SK-N-SH (cell line): ENCODE data around the gene HDGFL3. TPM values are rescaled to one million over a fixed set of nuclear protein-coding genes. Genes with fewer than 3 reads are reported as not detected.

Experiments
- CTCF ChIA-PET: fragments of 300-600, 350-600 bp; formaldehyde crosslinking; extraction: SDS; loops from one replicate; lab custom pipeline; 2021; lab: Yijun Ruan, JAX
- POLR2A ChIA-PET: fragments of 350-600 bp; sonication (Branson Sonifier 250); formaldehyde crosslinking; extraction: SDS; loops from one replicate; lab custom pipeline; 2020; ENCODE audit warnings: antibody characterized with exemption, inconsistent platforms; lab: Yijun Ruan, JAX
- DNase-seq: peaks from one replicate; pipeline ENCODE4 v3.0.0; 2012
- H2AFZ ChIP-seq: fragments of 200-600 bp; sonication (generic); 2 replicates; pipeline ENCODE4 v1.8.1; 2016; ENCODE audit warnings: antibody characterized with exemption, mild to moderate bottlenecking, low read depth
- H3F3A ChIP-seq: fragments of 200-600 bp; sonication (generic); replicated peaks from 2 replicates; pipeline ENCODE3; 2016; ENCODE audit warnings: antibody characterized with exemption, mild to moderate bottlenecking; ENCODE audit not compliant: insufficient read depth
- H3K27ac ChIP-seq, 2 experiments: fragments of 200-500 bp in 1 of 2; fragments of 200-600 bp in 1 of 2; sonication (Bioruptor generic) in 1 of 2; sonication (generic), shearing (Covaris generic) in 1 of 2; 2 replicates each; pipeline versions ENCODE4 v1.5.1 to v1.6.1; 2014 to 2016; ENCODE audit warnings: low read depth in 2 of 2, inconsistent platforms in 1 of 2, low read length in 1 of 2, mild to moderate bottlenecking in 1 of 2, mixed read lengths in 1 of 2
- H3K27me3 ChIP-seq: fragments of 200-600 bp; sonication (generic), shearing (Covaris generic); 2 replicates; pipeline ENCODE4 v1.6.1; 2016; ENCODE audit warnings: mixed run types; ENCODE audit not compliant: insufficient read depth
- H3K36me3 ChIP-seq, 2 experiments: fragments of 200-500 bp in 1 of 2; fragments of 200-600 bp in 1 of 2; sonication (Bioruptor generic) in 1 of 2; sonication (generic) in 1 of 2; replicated peaks in 1 of 2; 2 replicates each; pipeline versions ENCODE3 to v1.5.1; 2014 to 2016; ENCODE audit warnings: low read length in 1 of 2, mild to moderate bottlenecking in 1 of 2; ENCODE audit not compliant: insufficient read depth in 2 of 2, control insufficient read depth in 1 of 2
- H3K4me1 ChIP-seq, 2 experiments: fragments of 200-500 bp in 1 of 2; fragments of 200-600 bp in 1 of 2; sonication (Bioruptor generic) in 1 of 2; sonication (generic), shearing (Covaris generic) in 1 of 2; 2 replicates each; pipeline versions ENCODE4 v1.5.1 to v1.6.1; 2014 to 2016; ENCODE audit warnings: low read depth in 1 of 2, low read length in 1 of 2, mixed run types in 1 of 2; ENCODE audit not compliant: insufficient read depth in 2 of 2, control insufficient read depth in 1 of 2
- H3K4me2 ChIP-seq: fragments of 200-600 bp; sonication (generic), shearing (Covaris generic); 2 replicates; pipeline ENCODE4 v1.6.1; 2017; ENCODE audit warnings: mixed run types
- H3K4me3 ChIP-seq, 2 experiments: fragments of 200-500 bp in 1 of 2; fragments of 200-600 bp in 1 of 2; sonication (Bioruptor generic) in 1 of 2; sonication (generic), shearing (Covaris generic) in 1 of 2; 2 replicates each; pipeline versions ENCODE4 v1.5.1 to v1.8.1; 2014 to 2016; ENCODE audit warnings: low read depth in 2 of 2, inconsistent platforms in 1 of 2, low read length in 1 of 2, mild to moderate bottlenecking in 1 of 2, mixed read lengths in 1 of 2, moderate library complexity in 1 of 2
- H3K79me2 ChIP-seq: fragments of 200-600 bp; sonication (generic); 2 replicates; pipeline ENCODE4 v1.8.1; 2017; ENCODE audit warnings: mild to moderate bottlenecking; ENCODE audit not compliant: insufficient read depth
- H3K9ac ChIP-seq: fragments of 200-600 bp; sonication (generic); 2 replicates; pipeline ENCODE4 v1.6.1; 2017; ENCODE audit warnings: mixed run types
- H3K9me2 ChIP-seq: fragments of 200-600 bp; sonication (generic); 2 replicates; pipeline ENCODE4 v1.6.1; 2017; ENCODE audit warnings: mixed run types
- H3K9me3 ChIP-seq: fragments of 200-600 bp; sonication (generic); 2 replicates; pipeline ENCODE4 v1.6.1; 2017; ENCODE audit warnings: mixed run types, mild to moderate bottlenecking, moderate library complexity
- H4K20me1 ChIP-seq: fragments of 200-600 bp; sonication (generic); 2 replicates; pipeline ENCODE4 v1.6.1; 2017; ENCODE audit warnings: mild to moderate bottlenecking, mixed run types; ENCODE audit not compliant: insufficient read depth
- NRF1 ChIP-seq: IDR thresholded peaks from 2 replicates; pipeline ENCODE4 v1.6.1; 2012; ENCODE audit warnings: low read depth, mild to moderate bottlenecking, low read length
- RAD21 ChIP-seq: IDR thresholded peaks from 2 replicates; pipeline ENCODE4 v1.6.1; 2012; ENCODE audit warnings: mild to moderate bottlenecking, low read length
- RXRA ChIP-seq: IDR thresholded peaks from 2 replicates; pipeline ENCODE4 v1.4.0; 2012; ENCODE audit warnings: low read depth, mild to moderate bottlenecking, borderline replicate concordance
- SMC3 ChIP-seq: IDR thresholded peaks from 2 replicates; pipeline ENCODE4 v1.6.1; 2012; ENCODE audit warnings: low read depth, low read length, improper control_type of control experiment
- TAF1 ChIP-seq: IDR thresholded peaks from 2 replicates; pipeline ENCODE4 v1.6.1; 2012; ENCODE audit warnings: low read depth, mild to moderate bottlenecking, low read length, moderate library complexity, borderline replicate concordance
- TEAD4 ChIP-seq: IDR thresholded peaks from 2 replicates; pipeline ENCODE4 v1.4.0; 2012; ENCODE audit warnings: mild to moderate bottlenecking, borderline replicate concordance; ENCODE audit not compliant: insufficient read depth
- YY1 ChIP-seq: IDR thresholded peaks from 2 replicates; pipeline ENCODE4 v1.4.0; 2012; ENCODE audit warnings: low read depth, mild to moderate bottlenecking
- WGBS: methylation state at CpG from one replicate; pipeline ENCODE4 v1.1.6; 2017; ENCODE audit warnings: low lambda C conversion rate; 5-methylcytosine and 5-hydroxymethylcytosine counted together
- polyA plus RNA-seq, 3 experiments: library from polyadenylated mRNA; depleted of rRNA; stranded (reverse); fragments of >200 nt; gene quantifications; 2 replicates each; pipeline ENCODE4 v1.2.3, GENCODE V29; 2012
- TF ChIP-seq, protein P1 (sequence below): fragments of 200-600 bp; sonication (generic); IDR thresholded peaks from 2 replicates; pipeline ENCODE4 v1.6.1; 2017; ENCODE audit warnings: antibody characterized with exemption, mild to moderate bottlenecking, moderate library complexity
- TF ChIP-seq, protein P2 (sequence below): IDR thresholded peaks from 2 replicates; pipeline ENCODE4 v1.4.0; 2012; ENCODE audit warnings: low read depth, borderline replicate concordance
- TF ChIP-seq, protein P3 (sequence below): IDR thresholded peaks from 2 replicates; pipeline ENCODE4 v1.4.0; 2012; ENCODE audit warnings: low read depth, borderline replicate concordance
- TF ChIP-seq, protein P4 (sequence below): fragments of 150-350 bp; IDR thresholded peaks from 2 replicates; pipeline ENCODE4 v1.6.1; 2017; ENCODE audit warnings: antibody characterized with exemption, low read length, low read depth, borderline replicate concordance
- TF ChIP-seq, protein P5 (sequence below): fragments of 150-350 bp; IDR thresholded peaks from 2 replicates; pipeline ENCODE4 v1.6.1; 2016; ENCODE audit warnings: mild to moderate bottlenecking, low read depth, low read length

The HDGFL3 gene
- polyA plus RNA-seq, 1 of the 3 experiments (the other 2 are of a cell fraction): 8.0 TPM

DNA sequence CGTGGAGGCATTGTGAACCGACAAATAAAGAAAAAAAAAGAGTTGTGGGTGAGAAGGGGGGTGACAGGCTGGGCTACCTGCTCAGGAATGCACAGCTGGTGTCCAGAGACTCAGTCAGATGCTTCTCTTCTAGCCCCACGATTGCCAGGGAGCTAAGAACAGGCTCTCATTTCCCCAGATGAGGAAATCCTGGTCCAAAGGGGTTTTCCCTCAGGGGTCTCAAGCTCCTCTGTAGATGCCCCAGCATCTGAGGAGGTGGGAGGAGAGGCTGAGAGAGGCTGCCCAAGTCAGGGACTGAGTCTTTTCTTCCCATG is 41.4 kb upstream of the HDGFL3 start:
- Histone ChIP-seq H3K36me3 (no peaks in the 10 kb centered on the region), H3K27me3 (peaks cover 23% of the 10 kb centered on the region), H3K9me2 (no peaks in the 10 kb centered on the region), H3K9me3 (no peaks in the 10 kb centered on the region), H3K4me2 (no peak overlapping the region), H2AFZ (no peak overlapping the region), H3K4me1 (peaks cover 0 to 2% of the 10 kb centered on the region in 2 experiments; a peak in 1 of 4 replicates), H3F3A (no peaks in the 10 kb centered on the region), H3K9ac (no peak overlapping the region), H4K20me1 (no peaks in the 10 kb centered on the region), H3K4me3 (no peak overlapping the region), H3K27ac (no peak overlapping the region), H3K79me2 (no peaks in the 10 kb centered on the region)
- TF ChIP-seq, protein P1, sequence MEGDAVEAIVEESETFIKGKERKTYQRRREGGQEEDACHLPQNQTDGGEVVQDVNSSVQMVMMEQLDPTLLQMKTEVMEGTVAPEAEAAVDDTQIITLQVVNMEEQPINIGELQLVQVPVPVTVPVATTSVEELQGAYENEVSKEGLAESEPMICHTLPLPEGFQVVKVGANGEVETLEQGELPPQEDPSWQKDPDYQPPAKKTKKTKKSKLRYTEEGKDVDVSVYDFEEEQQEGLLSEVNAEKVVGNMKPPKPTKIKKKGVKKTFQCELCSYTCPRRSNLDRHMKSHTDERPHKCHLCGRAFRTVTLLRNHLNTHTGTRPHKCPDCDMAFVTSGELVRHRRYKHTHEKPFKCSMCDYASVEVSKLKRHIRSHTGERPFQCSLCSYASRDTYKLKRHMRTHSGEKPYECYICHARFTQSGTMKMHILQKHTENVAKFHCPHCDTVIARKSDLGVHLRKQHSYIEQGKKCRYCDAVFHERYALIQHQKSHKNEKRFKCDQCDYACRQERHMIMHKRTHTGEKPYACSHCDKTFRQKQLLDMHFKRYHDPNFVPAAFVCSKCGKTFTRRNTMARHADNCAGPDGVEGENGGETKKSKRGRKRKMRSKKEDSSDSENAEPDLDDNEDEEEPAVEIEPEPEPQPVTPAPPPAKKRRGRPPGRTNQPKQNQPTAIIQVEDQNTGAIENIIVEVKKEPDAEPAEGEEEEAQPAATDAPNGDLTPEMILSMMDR: no peak
- TF ChIP-seq, protein P2, sequence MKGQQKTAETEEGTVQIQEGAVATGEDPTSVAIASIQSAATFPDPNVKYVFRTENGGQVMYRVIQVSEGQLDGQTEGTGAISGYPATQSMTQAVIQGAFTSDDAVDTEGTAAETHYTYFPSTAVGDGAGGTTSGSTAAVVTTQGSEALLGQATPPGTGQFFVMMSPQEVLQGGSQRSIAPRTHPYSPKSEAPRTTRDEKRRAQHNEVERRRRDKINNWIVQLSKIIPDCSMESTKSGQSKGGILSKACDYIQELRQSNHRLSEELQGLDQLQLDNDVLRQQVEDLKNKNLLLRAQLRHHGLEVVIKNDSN: no peak
- CTCF ChIA-PET: interaction anchor here (0.6 to 6.5 kb wide), 55 partner anchors 9 to 757 kb away, joined by 3 to 79 read pairs (median 5); partner anchors contain the start of genes BTBD1, HDGFL3 and SH3GL3
- 10% methylated on average over 3 of the region's 3 CpGs for WGBS
- no peak for DNase-seq
- POLR2A ChIA-PET: no interaction called here

DNA sequence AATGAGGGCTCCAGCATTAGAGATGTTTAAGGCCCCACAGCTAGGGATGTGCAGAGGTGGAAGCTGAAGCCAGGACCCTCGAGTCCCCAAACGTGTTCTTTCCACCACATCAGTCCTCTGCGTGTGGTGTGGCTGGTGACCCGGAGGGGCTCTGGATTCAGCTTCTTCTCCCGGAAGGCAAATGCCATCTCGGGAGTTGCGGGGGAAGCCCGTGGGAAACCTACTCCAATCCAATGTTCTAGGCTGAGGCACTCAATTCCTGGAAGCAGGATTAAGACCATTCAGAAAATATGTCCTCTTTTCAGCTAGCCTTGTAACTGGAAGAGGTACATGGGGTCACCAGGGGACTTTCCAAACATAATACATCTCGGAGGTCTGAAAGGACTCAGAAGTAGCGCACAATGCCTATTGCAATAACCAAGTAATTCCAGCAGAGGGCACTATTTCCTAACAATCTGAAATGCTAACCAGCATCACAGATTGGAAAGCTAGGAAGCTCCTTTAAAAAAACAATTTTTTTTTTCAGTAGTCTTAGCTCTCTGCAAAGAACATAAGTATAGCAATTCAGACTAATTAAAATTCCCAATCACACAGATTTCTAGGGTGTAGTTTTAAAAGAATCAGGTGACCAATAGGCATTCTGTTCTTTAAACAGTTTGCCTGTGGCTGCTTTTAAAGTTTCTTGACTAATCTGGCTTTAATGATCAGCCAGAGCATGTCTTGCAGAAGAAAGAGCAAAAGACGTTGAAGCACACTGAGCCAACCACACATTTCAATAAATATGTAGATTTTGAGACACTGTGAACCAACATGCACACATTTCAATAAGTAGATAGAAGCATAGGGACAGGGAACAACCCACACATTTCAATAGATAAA is 40.8 kb upstream of the HDGFL3 start:
- Histone ChIP-seq H3K9ac (no peak overlapping the region), H3K27ac (no peak overlapping the region), H3K4me1 (peaks cover 0 to 2% of the 10 kb centered on the region in 2 experiments; a peak in 1 of 4 replicates), H3K36me3 (no peaks in the 10 kb centered on the region), H3K9me3 (no peaks in the 10 kb centered on the region), H3F3A (no peaks in the 10 kb centered on the region), H3K9me2 (no peaks in the 10 kb centered on the region), H3K27me3 (peaks cover 23% of the 10 kb centered on the region), H4K20me1 (no peaks in the 10 kb centered on the region), H3K4me3 (no peak overlapping the region; a peak in 1 of 4 replicates), H3K4me2 (no peak overlapping the region), H2AFZ (no peak overlapping the region), H3K79me2 (no peaks in the 10 kb centered on the region)
- peak; percentile 33 for DNase-seq
- POLR2A ChIA-PET: no interaction called here
- no peak for TF ChIP-seq TEAD4
- TF ChIP-seq RXRA: no peak
- TF ChIP-seq TAF1: no peak
- TF ChIP-seq SMC3: peak; percentile 73
- TF ChIP-seq, protein P1: peak; percentile 90
- TF ChIP-seq, protein P3, sequence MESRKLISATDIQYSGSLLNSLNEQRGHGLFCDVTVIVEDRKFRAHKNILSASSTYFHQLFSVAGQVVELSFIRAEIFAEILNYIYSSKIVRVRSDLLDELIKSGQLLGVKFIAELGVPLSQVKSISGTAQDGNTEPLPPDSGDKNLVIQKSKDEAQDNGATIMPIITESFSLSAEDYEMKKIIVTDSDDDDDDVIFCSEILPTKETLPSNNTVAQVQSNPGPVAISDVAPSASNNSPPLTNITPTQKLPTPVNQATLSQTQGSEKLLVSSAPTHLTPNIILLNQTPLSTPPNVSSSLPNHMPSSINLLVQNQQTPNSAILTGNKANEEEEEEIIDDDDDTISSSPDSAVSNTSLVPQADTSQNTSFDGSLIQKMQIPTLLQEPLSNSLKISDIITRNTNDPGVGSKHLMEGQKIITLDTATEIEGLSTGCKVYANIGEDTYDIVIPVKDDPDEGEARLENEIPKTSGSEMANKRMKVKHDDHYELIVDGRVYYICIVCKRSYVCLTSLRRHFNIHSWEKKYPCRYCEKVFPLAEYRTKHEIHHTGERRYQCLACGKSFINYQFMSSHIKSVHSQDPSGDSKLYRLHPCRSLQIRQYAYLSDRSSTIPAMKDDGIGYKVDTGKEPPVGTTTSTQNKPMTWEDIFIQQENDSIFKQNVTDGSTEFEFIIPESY: no peak
- TF ChIP-seq, protein P4, sequence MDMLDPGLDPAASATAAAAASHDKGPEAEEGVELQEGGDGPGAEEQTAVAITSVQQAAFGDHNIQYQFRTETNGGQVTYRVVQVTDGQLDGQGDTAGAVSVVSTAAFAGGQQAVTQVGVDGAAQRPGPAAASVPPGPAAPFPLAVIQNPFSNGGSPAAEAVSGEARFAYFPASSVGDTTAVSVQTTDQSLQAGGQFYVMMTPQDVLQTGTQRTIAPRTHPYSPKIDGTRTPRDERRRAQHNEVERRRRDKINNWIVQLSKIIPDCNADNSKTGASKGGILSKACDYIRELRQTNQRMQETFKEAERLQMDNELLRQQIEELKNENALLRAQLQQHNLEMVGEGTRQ: no peak
- TF ChIP-seq YY1: no peak
- TF ChIP-seq, protein P5, sequence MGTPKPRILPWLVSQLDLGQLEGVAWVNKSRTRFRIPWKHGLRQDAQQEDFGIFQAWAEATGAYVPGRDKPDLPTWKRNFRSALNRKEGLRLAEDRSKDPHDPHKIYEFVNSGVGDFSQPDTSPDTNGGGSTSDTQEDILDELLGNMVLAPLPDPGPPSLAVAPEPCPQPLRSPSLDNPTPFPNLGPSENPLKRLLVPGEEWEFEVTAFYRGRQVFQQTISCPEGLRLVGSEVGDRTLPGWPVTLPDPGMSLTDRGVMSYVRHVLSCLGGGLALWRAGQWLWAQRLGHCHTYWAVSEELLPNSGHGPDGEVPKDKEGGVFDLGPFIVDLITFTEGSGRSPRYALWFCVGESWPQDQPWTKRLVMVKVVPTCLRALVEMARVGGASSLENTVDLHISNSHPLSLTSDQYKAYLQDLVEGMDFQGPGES: no peak
- peak; percentile 89 for TF ChIP-seq RAD21
- no peak for TF ChIP-seq NRF1
- WGBS: 14% methylated on average over 11 of the region's 11 CpGs
- CTCF ChIA-PET: interaction anchor here (0.6 to 6.5 kb wide), 61 partner anchors 9 to 757 kb away, joined by 3 to 79 read pairs (median 4); partner anchors contain the start of genes BTBD1, HDGFL3 and SH3GL3
